B cell (primary cell): ENCODE results near the gene PCSK4. TPM values are rescaled to one million over a fixed set of nuclear protein-coding genes. Genes with fewer than 3 reads are reported as not detected.

ENCODE experiments used
- ATAC-seq: fragments of 200-7000 bp; cut with Tn5 transposase; one replicate; pipeline ENCODE4 v1.10.0; 2021; ENCODE audit warnings: low read depth, mild to moderate bottlenecking, moderate number of reproducible peaks, moderate library complexity
- CTCF ChIA-PET: fragments of 350-600 bp; sonication (Branson Sonifier 250); formaldehyde crosslinking; loops from one replicate; lab custom pipeline; 2021; ENCODE audit warnings: antibody characterized with exemption, inconsistent platforms; lab: Charles Lee
- POLR2A ChIA-PET: fragments of 350-600 bp; sonication (Branson Sonifier 250); formaldehyde crosslinking; loops from one replicate; lab custom pipeline; 2021; ENCODE audit warnings: antibody characterized with exemption; lab: Charles Lee
- DNase-seq: peaks from one replicate; pipeline ENCODE4 v3.0.0; 2013
- H2AFZ ChIP-seq: 2 replicates; pipeline ENCODE4 v1.6.1; 2012; ENCODE audit warnings: mild to moderate bottlenecking, low read depth, low read length; ENCODE audit not compliant: insufficient read depth, poor library complexity, severe bottlenecking
- H3K27ac ChIP-seq, 2 donors: 1 replicate in 1 of 2; 2 replicates in 1 of 2; pipeline ENCODE4 v1.5.1; 2012 to 2013; ENCODE audit warnings: low read length in 2 of 2, mild to moderate bottlenecking in 2 of 2, moderate library complexity in 1 of 2
- H3K27me3 ChIP-seq, 4 experiments: fragments of 200-600 bp in 1 of 4; sonication (generic) in 1 of 4; replicated peaks in 1 of 4; 1 replicate in 2 of 4; 2 replicates in 2 of 4; pipeline versions ENCODE4 v1.6.1 to v1.7.0; 2013 to 2016; ENCODE audit warnings: low read length in 3 of 4, mild to moderate bottlenecking in 2 of 4, mixed read lengths in 1 of 4, moderate library complexity in 1 of 4; ENCODE audit not compliant: insufficient read depth in 4 of 4, control insufficient read depth in 3 of 4; ENCODE audit errors: control extremely low read depth in 1 of 4
- H3K36me3 ChIP-seq, 2 experiments: replicated peaks in 1 of 2; 1 replicate in 1 of 2; 2 replicates in 1 of 2; pipeline versions ENCODE4 v1.6.1 to v1.7.1; 2013; ENCODE audit warnings: low read length in 1 of 2; ENCODE audit not compliant: insufficient read depth in 2 of 2, control insufficient read depth in 1 of 2; ENCODE audit errors: control extremely low read depth in 1 of 2, extremely low read depth in 1 of 2
- H3K4me1 ChIP-seq, 2 donors: fragments of 200-600 bp in 1 of 2; sonication (generic) in 1 of 2; 1 replicate in 1 of 2; 2 replicates in 1 of 2; pipeline versions ENCODE4 v1.5.1 to v1.6.1; 2013 to 2017; ENCODE audit warnings: low read length in 2 of 2; ENCODE audit not compliant: control insufficient read depth in 2 of 2, insufficient read depth in 2 of 2
- H3K4me2 ChIP-seq: replicated peaks from 2 replicates; pipeline ENCODE3; 2012; ENCODE audit warnings: mild to moderate bottlenecking, low read depth, low read length; ENCODE audit not compliant: poor library complexity, severe bottlenecking
- H3K4me3 ChIP-seq, 5 experiments: fragments of 200-600 bp in 1 of 5; sonication (generic) in 1 of 5; 1 replicate in 3 of 5; 2 replicates in 2 of 5; pipeline versions ENCODE4 v1.5.1 to v1.7.0; 2011 to 2016; ENCODE audit warnings: low read length in 4 of 5, mild to moderate bottlenecking in 4 of 5, low read depth in 2 of 5, control low read depth in 1 of 5, moderate library complexity in 1 of 5; ENCODE audit not compliant: insufficient read depth in 1 of 5; ENCODE audit errors: control extremely low read depth in 1 of 5, extremely low read depth in 1 of 5
- H3K79me2 ChIP-seq: fragments of 200-600 bp; sonication (generic); one replicate; pipeline ENCODE4 v1.6.0; 2016; ENCODE audit warnings: low read length; ENCODE audit not compliant: control insufficient read depth, insufficient read depth
- H3K9ac ChIP-seq: fragments of 200-600 bp; sonication (generic); 2 replicates; pipeline ENCODE4 v1.6.1; 2017; ENCODE audit warnings: mild to moderate bottlenecking, low read length, moderate library complexity
- H3K9me3 ChIP-seq, 3 donors: one replicate each; pipeline versions ENCODE4 v1.6.1 to v1.7.1; 2013; ENCODE audit warnings: low read length in 2 of 3; ENCODE audit not compliant: control insufficient read depth in 2 of 3, insufficient read depth in 1 of 3; ENCODE audit errors: control extremely low read depth in 1 of 3
- H4K20me1 ChIP-seq: 2 replicates; pipeline ENCODE4 v1.6.0; 2012; ENCODE audit warnings: mild to moderate bottlenecking, low read length; ENCODE audit not compliant: insufficient read depth, control insufficient read depth, poor library complexity, severe bottlenecking
- H3K27ac Mint-ChIP-seq: one replicate; pipeline ENCODE4 v1.8.0; 2021; ENCODE audit warnings: mixed read lengths
- H3K27me3 Mint-ChIP-seq: one replicate; pipeline ENCODE4 v1.8.0; 2021; ENCODE audit warnings: mixed read lengths
- H3K4me1 Mint-ChIP-seq: one replicate; pipeline ENCODE4 v1.8.0; 2021; ENCODE audit warnings: mixed read lengths
- H3K4me3 Mint-ChIP-seq: one replicate; pipeline ENCODE4 v1.8.0; 2021; ENCODE audit warnings: mixed read lengths
- H3K9me3 Mint-ChIP-seq: one replicate; pipeline ENCODE4 v1.8.0; 2022; ENCODE audit warnings: mixed read lengths; ENCODE audit not compliant: insufficient read depth
- CTCF ChIP-seq: fragments of 200-600 bp; IDR thresholded peaks from one replicate; pipeline ENCODE4 v1.8.0; 2022; ENCODE audit warnings: antibody characterized with exemption, mild to moderate bottlenecking
- EZH2 ChIP-seq: IDR thresholded peaks from 2 replicates; pipeline ENCODE4 v1.6.1; 2012; ENCODE audit warnings: borderline replicate concordance, low read depth, mild to moderate bottlenecking, moderate library complexity, low read length; ENCODE audit not compliant: insufficient read depth, poor library complexity, severe bottlenecking
- WGBS: methylation state at CpG from one replicate; pipeline ENCODE4 v1.1.5; 2013; ENCODE audit warnings: missing lambda C conversion rate; ENCODE audit not compliant: insufficient coverage; 5-methylcytosine and 5-hydroxymethylcytosine counted together
- intact Hi-C: fragments of 100-400 bp; cut with micrococcal nuclease; formaldehyde crosslinking; loops from one replicate; pipeline ENCODE4 v1.10.0; 2022
- polyA plus RNA-seq: library from polyadenylated mRNA; depleted of rRNA; stranded (reverse); fragments of >200 nt; gene quantifications from 2 replicates; pipeline ENCODE4 v1.2.3, GENCODE V29; 2012
- total RNA-seq, 2 donors: library from RNA; stranded (reverse); fragments of 120-200 nt in 1 of 2; gene quantifications; 1 replicate in 1 of 2; 2 replicates in 1 of 2; pipeline versions ENCODE4 v1.2.3 to v1.2.4, GENCODE V29; 2013 to 2022

PCSK4 gene
- total and polyA plus RNA-seq, 2 donors (not counting 1 experiment from before 2014, with no cell fraction given) = 1.1 to 1.3 TPM

- POLR2A ChIA-PET = interaction anchor here (1.2 kb wide), 1 partner anchor 20 kb away, joined by 3 read pairs; no protein-coding TSS in a partner anchor
- peak overlapping the region; percentile 66 for H3K9ac ChIP-seq
- DNase-seq (peak; percentile 64), ATAC-seq (peak; percentile 3)
- H3K27ac ChIP-seq = no peak overlapping the region
- intact Hi-C loops = loop anchor here (2.0 kb wide), 1 partner anchor 21 kb away; the partner anchor contains the start of genes PCSK4 and REEP6
- WGBS = 1% methylated on average over 117 of the region's 117 CpGs
- Mint-ChIP-seq H3K27ac (no peak overlapping the region), H3K27me3 (peaks cover 3% of the 10 kb centered on the region), H3K4me1 (peaks cover 20% of the 10 kb centered on the region), H3K4me3 (peak overlapping the region; percentile 80), H3K9me3 (no peaks in the 10 kb centered on the region)
- H2AFZ ChIP-seq = no peak overlapping the region
- H3K4me3 ChIP-seq = peak overlapping the region in 3 of 5 experiments; percentile 51 to 55 (median 55)
- peaks cover 15% of the 10 kb centered on the region for H3K79me2 ChIP-seq
- peak overlapping the region; percentile 98 for H3K4me2 ChIP-seq
- peaks cover 0 to 9% (median 0%) of the 10 kb centered on the region in 3 donors for H3K9me3 ChIP-seq
- peaks cover 55 to 68% of the 10 kb centered on the region in 2 donors for H3K4me1 ChIP-seq
- no peak for TF ChIP-seq EZH2
- TF ChIP-seq CTCF = no peak
- H4K20me1 ChIP-seq = peaks cover 89% of the 10 kb centered on the region
- H3K36me3 ChIP-seq = no peaks in the 10 kb centered on the region
- CTCF ChIA-PET = interaction anchor here (0.8 to 2.3 kb wide), 3 partner anchors 15 to 203 kb away, joined by 3 to 11 read pairs (median 3); no protein-coding TSS in a partner anchor
- H3K27me3 ChIP-seq = peaks cover 0 to 62% (median 18%) of the 10 kb centered on the region in 4 experiments
These were observed 20.7 kb downstream of the PCSK4 start for GRCh38 chr19:1469255-1470054.
